ENCODE results near the gene RDX. TPM values are rescaled to one million over a fixed set of nuclear protein-coding genes. Genes with fewer than 3 reads are reported as not detected.

Gene RDX
- total RNA-seq, 4 donors from 2014 or later = 58.7 to 135 (median 91.6) TPM

DNA sequence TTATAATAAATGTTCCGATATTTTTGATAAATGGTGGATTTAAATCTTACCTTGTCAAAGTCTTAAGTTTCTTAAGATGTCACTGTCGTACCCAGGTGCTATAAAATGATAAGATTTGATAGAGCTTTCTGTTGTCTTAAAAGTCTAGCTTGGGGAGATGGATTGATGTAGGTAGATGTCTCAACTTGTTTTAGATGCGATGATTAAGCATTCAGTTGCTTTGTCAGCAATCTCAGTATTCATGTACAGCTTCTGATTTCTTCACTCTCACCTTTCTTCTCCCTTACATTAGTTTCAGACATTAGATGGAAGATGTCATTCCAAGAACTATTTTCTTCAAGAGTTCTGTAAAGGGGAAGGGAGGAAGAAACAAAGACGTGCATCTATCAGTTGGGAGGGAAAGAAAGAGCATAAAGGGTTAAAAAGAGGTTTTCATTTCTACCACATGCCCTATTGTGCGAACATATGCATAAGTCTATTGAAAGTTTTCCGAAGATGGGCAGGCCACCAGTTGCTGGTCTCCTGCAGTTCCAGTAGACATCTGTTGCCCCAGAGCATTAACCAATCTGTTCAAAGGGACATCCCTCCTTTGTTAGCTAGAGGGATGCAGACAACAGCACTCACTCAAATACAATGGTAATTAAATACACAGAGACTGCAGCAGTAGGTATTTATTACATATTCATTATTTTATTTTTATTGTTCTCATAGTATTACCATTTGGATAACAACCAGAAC, 164.9 kb downstream of the RDX start:
- no peak for ATAC-seq (ENCODE audit: low FRiP score)
- TF ChIP-seq, protein P1, sequence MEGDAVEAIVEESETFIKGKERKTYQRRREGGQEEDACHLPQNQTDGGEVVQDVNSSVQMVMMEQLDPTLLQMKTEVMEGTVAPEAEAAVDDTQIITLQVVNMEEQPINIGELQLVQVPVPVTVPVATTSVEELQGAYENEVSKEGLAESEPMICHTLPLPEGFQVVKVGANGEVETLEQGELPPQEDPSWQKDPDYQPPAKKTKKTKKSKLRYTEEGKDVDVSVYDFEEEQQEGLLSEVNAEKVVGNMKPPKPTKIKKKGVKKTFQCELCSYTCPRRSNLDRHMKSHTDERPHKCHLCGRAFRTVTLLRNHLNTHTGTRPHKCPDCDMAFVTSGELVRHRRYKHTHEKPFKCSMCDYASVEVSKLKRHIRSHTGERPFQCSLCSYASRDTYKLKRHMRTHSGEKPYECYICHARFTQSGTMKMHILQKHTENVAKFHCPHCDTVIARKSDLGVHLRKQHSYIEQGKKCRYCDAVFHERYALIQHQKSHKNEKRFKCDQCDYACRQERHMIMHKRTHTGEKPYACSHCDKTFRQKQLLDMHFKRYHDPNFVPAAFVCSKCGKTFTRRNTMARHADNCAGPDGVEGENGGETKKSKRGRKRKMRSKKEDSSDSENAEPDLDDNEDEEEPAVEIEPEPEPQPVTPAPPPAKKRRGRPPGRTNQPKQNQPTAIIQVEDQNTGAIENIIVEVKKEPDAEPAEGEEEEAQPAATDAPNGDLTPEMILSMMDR (IDR thresholded peaks at IDR 0.05) = no peak
- no peak for DNase-seq (ENCODE audit: low spot score)

DNA sequence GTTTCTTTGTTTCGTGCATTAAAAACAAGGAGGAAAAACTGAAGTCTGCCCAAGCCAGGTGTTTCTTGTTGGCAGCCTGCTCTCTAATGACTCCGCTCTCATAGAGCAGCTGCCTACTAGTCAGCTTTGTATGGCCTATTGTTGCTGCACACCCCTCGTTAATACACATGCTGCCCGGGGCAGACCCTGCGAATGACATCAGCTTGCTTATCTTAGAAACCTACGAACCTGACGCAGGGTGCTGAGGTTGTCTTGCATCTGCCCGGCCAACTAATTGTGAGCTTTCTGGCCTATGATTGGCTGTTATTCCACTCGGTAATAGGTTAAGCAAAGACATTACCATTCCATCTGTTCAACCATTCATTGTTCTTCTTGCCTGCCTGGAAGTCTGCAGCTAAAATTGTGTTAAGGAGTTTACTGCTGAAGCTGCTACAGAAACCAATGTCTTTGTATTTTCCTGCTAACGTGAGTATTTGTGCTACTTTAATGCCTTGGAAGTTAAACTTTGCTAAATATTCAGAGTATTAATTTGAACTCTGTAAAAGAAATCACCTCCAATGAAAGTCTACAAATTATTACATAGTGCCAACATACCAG, 165.7 kb downstream of the RDX start:
- DNase-seq (ENCODE audit: low spot score) (no peak), ATAC-seq (ENCODE audit: low FRiP score) (no peak)
- TF ChIP-seq, protein P1 (IDR thresholded peaks at IDR 0.05) = no peak

DNA sequence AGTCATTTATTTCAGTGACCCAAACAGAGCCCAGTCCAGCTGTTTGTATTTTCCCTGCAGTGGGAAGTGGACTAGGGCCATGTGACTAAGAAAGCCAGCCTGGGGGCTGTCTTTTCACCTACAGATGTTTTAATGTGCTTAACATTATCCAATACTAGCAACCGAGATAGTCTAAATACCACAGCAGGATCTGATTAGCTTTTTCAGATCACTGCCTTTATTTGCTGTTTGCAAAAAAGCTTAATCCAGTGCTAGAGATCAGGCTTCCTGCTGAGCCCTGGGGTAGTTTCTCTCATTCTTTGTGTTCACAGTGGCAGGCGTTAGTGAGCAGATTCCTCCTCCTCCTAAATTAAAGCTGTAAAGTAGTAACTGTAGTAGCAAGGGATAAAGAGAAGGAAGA, 168.3 kb downstream of the RDX start:
- ATAC-seq (ENCODE audit: low FRiP score) (no peak), DNase-seq (ENCODE audit: low spot score) (no peak)
- TF ChIP-seq, protein P1 (IDR thresholded peaks at IDR 0.05) = no peak

DNA sequence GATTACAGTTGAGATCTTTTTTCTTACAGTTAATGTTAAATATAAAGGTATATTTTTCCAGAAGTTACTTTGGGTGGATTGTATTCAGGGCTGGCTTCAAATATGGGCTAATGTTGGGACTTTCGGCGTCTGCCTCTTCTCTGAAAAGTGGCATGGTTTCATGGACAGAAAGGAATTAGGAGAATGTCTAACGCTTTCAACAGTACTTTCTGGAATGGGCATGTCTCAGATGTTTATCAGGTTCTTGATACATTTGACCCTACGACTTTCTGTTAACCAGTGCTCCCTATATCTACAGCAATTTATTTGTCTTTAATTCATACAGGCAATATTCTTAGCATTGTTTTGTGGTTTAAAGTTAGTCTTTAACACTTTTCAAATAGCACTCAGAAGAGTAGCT, 169.5 kb downstream of the RDX start:
- TF ChIP-seq, protein P1 (IDR thresholded peaks at IDR 0.05) = no peak
- ATAC-seq (ENCODE audit: low FRiP score) (no peak), DNase-seq (ENCODE audit: low spot score) (no peak)

DNA sequence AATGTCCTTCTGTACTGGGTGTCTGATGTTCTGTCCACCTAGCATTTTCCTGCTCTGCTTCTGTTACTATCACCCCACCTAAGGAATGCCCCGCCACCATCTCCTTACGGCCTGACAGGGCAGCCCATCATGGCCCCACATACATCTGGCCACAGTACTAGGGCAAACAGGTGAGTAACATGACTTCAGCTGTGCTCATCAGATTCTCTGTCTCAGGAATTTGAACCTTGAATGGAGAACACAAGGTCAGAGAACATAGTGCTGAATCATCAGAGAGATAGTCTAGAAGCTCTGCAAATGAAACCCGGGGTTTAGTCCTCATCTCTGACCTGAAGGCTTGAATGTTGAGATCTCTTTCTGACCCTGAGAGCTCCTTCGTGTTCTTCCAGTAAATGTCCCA, 170.8 kb downstream of the RDX start:
- ATAC-seq (ENCODE audit: low FRiP score) = no peak
- DNase-seq (ENCODE audit: low spot score) = no peak
- TF ChIP-seq, protein P1 (IDR thresholded peaks at IDR 0.05) = no peak

Other genes with a start within 250 kb of the RDX start
- 10 to 100 TPM; 12.0 to 19.4 (median 15.7) TPM for gene ZC3H12C, start 203.2 kb downstream of the RDX start, total RNA-seq
- gene FDX1, start 133.3 kb upstream of the RDX start, total RNA-seq = 10 to 100 TPM; 10.7 to 20.9 (median 11.9) TPM